Muscle layer of duodenum (tissue), 2 donors: ENCODE measurements around the gene TVP23C.
"Not testable (repeated sequence)": the region's sequence is repeated elsewhere in the genome, so short reads cannot be mapped to it uniquely, and the experiment has no call there.

ENCODE experiments used
- H3K27ac ChIP-seq: one replicate; pipeline ENCODE4 v1.7.0; 2013; ENCODE audit warnings: mild to moderate bottlenecking, low read length
- H3K27me3 ChIP-seq: one replicate; pipeline ENCODE4 v1.7.0; 2013; ENCODE audit warnings: low read depth, mild to moderate bottlenecking, control low read depth, low read length
- H3K36me3 ChIP-seq, 2 donors: one replicate each; pipeline ENCODE4 v1.7.0; 2013; ENCODE audit warnings: low read length in 2 of 2, control low read depth in 1 of 2, mild to moderate bottlenecking in 1 of 2; ENCODE audit not compliant: insufficient read depth in 2 of 2, control insufficient read depth in 1 of 2
- H3K4me1 ChIP-seq, 2 donors: one replicate each; pipeline ENCODE4 v1.7.0; 2013; ENCODE audit warnings: low read length in 2 of 2, mild to moderate bottlenecking in 2 of 2, control low read depth in 1 of 2, moderate library complexity in 1 of 2; ENCODE audit not compliant: insufficient read depth in 2 of 2, control insufficient read depth in 1 of 2
- H3K4me3 ChIP-seq, 2 donors: one replicate each; pipeline ENCODE4 v1.7.0; 2013; ENCODE audit warnings: low read length in 2 of 2, low read depth in 1 of 2, mild to moderate bottlenecking in 1 of 2
- H3K9me3 ChIP-seq, 2 donors: one replicate each; pipeline ENCODE4 v1.7.0; 2013; ENCODE audit warnings: low read length in 2 of 2, control low read depth in 1 of 2, mild to moderate bottlenecking in 1 of 2; ENCODE audit not compliant: control insufficient read depth in 1 of 2
- donor health status: healthy.

Gene TVP23C

DNA sequence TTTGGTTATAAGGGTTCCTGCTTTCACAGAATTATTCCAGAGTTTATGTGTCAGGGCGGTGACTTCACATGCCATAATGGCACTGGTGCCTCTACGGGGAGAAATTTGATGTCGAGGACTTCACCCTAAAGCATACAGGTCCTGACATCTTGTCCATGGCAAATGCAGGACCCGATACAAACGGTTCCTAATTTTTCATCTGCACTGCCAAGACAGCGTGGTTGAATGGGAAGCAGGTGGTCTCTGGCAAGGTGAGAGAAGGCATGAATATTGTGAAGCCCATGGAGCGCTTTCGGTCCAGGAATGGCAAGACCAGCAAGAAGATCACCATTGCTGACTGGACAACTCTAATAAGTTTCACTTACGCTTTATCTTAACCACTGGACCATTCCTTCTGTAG lies 56.3 kb downstream of the TVP23C start:
- Histone ChIP-seq H3K4me3 (no peak overlapping the region), H3K27me3 (no peaks in the 10 kb centered on the region), H3K9me3 (no peaks in the 10 kb centered on the region), H3K36me3 (no peaks in the 10 kb centered on the region), H3K27ac (no peak overlapping the region), H3K4me1 (peaks cover 0 to 5% of the 10 kb centered on the region in 2 donors)

DNA sequence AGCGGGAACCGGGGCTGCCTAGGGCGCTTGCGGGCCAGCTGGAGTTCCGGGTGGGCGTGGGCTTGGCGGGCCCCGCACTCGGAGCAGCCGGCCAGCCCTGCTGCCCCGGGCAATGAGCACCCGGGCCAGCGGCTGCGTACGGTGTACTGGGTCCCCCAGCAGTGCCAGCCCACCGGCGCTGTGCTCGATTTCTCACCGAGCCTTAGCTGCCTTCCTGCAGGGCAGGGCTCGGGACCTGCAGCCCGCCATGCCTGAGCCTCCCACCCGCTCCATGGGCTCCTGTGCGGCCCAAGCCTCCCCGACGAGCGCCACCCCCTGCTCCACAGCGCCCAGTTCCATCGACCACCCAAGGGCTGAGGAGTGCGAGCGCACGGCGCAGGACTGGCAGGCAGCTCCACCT lies 57.6 kb downstream of the TVP23C start:
- not testable (repeated sequence) for H3K4me3 ChIP-seq, H3K9me3 ChIP-seq, H3K27ac ChIP-seq, H3K27me3 ChIP-seq, H3K4me1 ChIP-seq, H3K36me3 ChIP-seq

DNA sequence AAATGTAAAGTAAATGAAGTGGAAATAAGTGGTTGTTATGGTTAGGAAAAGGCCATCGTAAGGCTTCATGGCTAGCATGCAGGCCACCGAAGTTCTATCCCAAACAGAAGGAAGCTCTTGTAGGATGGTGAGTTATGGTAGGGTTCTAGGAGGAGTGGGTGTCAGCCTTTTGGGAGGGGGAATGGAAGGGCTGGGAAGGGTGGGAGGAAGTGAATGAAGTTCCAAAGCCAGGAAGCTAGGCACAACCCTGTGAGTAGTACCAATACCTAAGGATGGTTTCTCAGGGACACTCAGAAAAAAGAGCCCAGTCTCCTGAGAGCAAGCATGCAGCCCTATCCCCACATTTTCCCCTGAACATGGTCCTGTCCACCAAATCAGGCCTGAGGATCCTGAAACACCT lies 59.6 kb downstream of the TVP23C start:
- peaks cover 0 to 5% of the 10 kb centered on the region in 2 donors for H3K4me1 ChIP-seq
- no peak overlapping the region for H3K4me3 ChIP-seq
- H3K9me3 ChIP-seq = no peaks in the 10 kb centered on the region
- H3K27ac ChIP-seq = no peak overlapping the region
- H3K27me3 ChIP-seq = no peaks in the 10 kb centered on the region
- no peaks in the 10 kb centered on the region for H3K36me3 ChIP-seq

DNA sequence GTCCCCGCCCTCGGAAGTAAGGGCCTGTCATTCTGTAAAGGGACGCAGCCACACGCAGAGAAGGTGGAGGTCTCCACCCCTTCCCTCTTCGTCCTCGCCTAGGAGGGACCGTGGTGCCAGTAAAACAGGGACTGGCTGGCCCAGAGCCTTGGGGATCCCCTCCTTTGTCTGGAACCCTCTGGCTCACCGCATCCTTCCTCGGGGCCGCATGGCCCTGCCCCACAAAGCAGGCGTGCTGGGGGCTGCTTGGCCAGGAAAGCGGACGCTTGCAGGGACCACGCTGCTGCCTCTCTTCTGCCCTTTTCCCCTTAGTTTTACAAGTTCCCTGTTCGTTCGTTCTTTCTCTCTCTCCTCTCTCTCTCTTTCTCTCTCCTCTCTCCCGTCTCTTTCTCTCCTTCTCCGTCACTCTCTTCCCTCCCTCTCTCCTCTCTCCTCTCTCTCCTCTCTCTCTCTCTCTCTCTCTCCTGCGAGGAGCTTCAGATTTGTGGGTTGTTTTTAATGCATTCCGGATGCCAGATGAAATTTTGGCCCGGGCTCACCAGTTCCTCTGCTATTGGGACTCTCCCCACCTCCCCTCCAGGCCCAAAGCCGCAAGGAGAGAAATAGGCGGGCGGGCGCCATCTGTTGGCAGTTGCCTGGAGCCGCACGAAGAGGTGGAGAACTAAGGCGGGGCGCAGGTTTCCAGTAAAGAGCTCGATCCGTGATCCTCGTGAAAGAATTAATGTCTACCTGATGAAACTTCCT lies 60.7 kb downstream of the TVP23C start:
- H3K4me3 ChIP-seq = peak overlapping the region; percentile 45 to 49
- no peaks in the 10 kb centered on the region for H3K27me3 ChIP-seq
- H3K36me3 ChIP-seq = no peaks in the 10 kb centered on the region
- no peaks in the 10 kb centered on the region for H3K9me3 ChIP-seq
- peak overlapping the region; percentile 32 for H3K27ac ChIP-seq
- peaks cover 0 to 5% of the 10 kb centered on the region in 2 donors for H3K4me1 ChIP-seq

DNA sequence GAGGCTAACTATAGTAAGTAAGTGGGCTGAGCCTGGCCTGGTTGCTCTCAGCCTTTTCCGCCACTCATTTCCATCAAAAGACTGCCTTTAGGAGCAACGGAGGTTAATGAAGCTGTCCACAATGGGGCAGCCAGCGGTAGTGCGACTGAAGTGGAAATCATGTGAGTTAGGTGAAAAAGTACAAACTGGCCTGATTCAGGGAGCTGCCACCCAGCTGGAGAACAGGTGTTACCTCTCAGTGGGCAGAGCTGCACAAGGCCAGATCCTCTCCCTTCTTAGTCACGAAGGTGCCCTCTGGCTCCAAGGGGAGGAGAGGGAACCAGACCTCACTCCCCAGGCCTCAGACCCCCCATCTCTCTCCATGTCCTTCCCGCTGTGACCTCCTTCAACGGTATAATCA lies 61.5 kb downstream of the TVP23C start:
- H3K27ac ChIP-seq = peak overlapping the region; percentile 32
- H3K36me3 ChIP-seq = no peaks in the 10 kb centered on the region
- peaks cover 0 to 5% of the 10 kb centered on the region in 2 donors for H3K4me1 ChIP-seq
- H3K27me3 ChIP-seq = no peaks in the 10 kb centered on the region
- no peak overlapping the region for H3K4me3 ChIP-seq
- H3K9me3 ChIP-seq = no peaks in the 10 kb centered on the region

DNA sequence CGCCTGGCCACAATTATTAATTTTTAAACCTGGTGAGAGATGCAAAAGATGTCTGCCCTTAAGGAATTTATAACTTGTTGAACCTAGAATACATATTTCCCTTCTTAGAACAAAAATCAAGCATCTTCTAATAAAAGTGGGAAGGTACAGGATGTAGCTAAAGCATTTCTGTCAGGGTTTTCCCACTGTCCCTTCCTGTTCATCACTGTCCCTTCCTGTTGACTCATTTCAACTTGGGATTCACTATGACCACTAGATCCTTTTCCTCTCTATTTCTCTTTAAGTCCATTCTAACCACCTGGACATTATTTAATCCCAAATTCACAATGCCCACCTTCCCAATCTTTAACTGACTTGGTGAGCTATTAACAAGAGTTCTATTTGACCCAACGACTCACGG lies 62.0 kb downstream of the TVP23C start:
- Histone ChIP-seq H3K4me3 (no peak overlapping the region), H3K27me3 (no peaks in the 10 kb centered on the region), H3K4me1 (peaks cover 0 to 5% of the 10 kb centered on the region in 2 donors), H3K36me3 (no peaks in the 10 kb centered on the region), H3K27ac (no peak overlapping the region), H3K9me3 (no peaks in the 10 kb centered on the region)

DNA sequence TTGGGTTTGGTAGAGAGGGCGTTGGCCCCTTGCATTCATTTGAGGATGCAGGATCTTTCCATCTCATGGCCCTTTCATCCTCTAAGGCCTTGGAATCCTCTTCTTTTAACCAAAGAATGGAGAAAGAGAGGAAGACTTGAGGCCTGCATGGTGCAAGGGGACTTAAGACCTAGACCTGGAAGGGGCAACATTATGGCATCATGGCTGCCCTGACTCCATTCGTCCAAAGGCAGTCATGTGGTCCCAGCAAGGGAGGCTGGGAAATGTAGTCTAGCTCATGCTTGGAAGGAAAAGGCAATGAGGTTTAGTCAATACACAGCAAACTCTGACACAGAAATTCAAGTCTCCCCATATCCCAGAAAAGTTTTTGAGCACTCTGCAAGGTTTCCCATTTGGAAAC lies 65.2 kb downstream of the TVP23C start:
- no peaks in the 10 kb centered on the region for H3K27me3 ChIP-seq
- no peaks in the 10 kb centered on the region for H3K9me3 ChIP-seq
- no peak overlapping the region for H3K4me3 ChIP-seq
- no peak overlapping the region for H3K27ac ChIP-seq
- H3K4me1 ChIP-seq = peaks cover 0 to 3% of the 10 kb centered on the region in 2 donors
- H3K36me3 ChIP-seq = no peaks in the 10 kb centered on the region

DNA sequence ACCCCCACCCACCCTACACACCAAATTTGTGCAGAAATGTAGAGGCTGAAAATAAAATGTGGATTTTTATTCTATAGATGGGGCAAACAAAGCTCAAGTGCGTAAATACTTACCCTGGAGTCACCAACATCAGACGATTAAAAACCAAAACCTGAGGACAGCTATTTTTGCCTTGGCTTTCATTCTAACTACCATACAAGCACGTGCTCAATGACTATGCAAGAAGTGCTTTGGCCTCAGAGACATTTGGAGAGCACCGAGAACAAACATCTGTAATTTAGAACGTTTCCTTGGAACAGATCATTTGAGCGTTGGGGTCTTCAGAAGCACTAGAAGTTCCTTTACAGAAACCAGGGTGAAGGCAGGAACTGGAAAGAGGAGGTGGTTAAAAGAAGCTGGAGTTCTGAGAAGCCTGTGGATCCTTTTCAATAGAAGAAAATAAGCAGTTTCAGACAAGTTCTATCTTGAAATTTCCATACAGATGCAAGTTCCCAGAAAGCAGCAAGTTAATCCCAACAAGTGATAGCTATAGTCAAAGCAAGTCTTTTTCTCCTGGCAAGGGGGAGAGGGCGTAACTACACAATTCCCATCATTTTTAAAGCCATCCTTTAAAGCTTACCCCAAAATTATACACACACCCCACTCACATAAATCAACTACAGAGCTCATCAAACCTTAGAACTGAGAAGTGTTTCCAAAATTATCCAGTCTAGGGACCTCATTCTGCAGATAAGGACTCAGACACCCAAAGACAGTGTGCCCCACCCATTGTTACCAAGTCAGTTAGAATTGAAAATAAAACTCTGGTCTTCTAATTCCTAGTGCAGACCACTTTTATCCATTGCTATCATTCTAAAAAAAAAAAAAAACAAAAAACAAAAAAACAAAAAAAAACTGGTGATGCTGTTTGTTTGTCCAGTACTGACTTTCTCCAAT lies 66.3 kb downstream of the TVP23C start:
- Histone ChIP-seq H3K27ac (peak overlapping the region; percentile 4), H3K27me3 (no peaks in the 10 kb centered on the region), H3K36me3 (no peaks in the 10 kb centered on the region), H3K4me3 (no peak overlapping the region), H3K9me3 (no peaks in the 10 kb centered on the region), H3K4me1 (no peaks in the 10 kb centered on the region)

DNA sequence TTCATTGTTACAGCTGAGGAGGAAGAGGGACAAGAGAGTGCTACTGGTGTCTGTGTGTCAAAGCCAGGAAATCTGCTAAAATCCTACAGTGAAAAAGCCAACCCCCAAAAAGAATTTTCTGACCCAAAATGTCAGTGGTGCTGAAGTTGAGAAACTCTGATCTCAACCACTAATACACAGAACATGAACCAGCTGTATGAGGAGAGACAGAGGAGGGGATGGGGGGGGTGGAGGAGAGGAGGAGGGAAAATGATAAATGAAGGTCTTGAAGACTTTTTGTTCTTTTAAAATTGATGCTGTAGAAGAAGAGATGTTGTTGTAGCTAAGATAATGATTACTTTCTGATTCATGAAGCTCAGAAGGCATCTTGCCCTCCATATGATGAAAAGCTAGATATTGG lies 68.5 kb downstream of the TVP23C start:
- Histone ChIP-seq H3K4me1 (peaks cover 0 to 4% of the 10 kb centered on the region in 2 donors), H3K27me3 (no peaks in the 10 kb centered on the region), H3K9me3 (no peaks in the 10 kb centered on the region), H3K4me3 (no peak overlapping the region), H3K27ac (no peak overlapping the region), H3K36me3 (no peaks in the 10 kb centered on the region)

DNA sequence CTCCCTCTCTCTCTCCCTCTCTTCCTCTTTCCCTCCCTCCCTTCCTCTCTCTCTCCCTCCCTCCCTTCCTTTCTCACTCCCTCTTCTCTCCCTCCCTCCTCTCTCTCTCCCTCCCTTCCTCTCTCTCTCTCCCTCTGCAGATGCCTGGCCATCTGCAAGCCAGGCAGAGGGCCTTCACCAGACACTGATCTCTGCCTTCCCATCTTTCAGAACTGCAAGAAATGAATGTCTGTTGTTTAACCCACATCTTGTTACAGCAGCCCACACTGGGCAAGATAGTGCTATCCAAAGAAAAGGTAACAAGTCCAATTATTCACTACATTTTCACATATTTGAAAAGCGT lies 69.6 kb downstream of the TVP23C start:
- no peak overlapping the region for H3K4me3 ChIP-seq
- no peaks in the 10 kb centered on the region for H3K36me3 ChIP-seq
- no peak overlapping the region for H3K27ac ChIP-seq
- H3K27me3 ChIP-seq = no peaks in the 10 kb centered on the region
- H3K9me3 ChIP-seq = no peaks in the 10 kb centered on the region
- peaks cover 0 to 4% of the 10 kb centered on the region in 2 donors for H3K4me1 ChIP-seq

DNA sequence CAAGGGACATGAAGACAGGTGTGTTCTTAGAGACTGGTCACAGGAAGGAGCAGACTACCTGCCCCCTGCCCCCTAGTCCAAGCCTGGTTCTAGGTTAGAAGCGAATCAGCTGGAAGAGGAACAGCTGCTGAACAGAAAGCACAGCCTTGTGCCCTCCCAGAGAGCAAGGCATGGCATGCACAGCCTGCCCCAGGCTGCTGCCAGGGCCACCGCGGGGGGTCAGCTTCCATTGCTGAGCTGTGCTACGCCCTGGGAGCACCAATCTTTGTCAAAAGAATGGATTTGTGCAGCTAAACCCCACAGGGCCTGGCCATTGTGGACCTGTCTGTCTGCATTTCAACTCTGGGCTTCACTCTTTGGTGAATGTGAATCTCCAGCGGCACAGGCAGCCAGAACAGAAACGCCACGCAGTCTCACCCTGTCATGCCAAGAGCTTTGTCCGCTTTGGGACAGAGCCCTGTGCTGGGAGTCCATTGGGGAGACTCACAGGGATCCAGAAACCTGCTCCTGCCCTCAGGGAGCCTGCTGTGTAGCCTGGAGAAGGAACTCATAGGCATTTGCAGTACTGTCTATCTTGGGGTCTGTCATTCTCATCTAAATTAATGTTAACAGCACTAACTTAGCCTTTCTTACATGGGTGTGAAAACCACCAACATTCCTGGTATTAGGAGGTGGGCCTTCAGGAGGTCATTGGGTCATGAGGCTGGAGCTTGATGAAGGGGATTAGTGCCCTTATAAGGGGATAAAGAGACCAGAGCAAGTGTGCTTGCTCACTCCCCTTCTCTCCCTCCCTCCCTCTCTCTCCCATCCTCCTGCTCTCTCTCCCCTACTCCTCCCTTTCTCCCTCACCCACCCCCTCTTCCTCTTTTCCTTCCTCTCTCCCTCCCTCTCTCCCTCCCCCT lies 70.2 kb downstream of the TVP23C start:
- Histone ChIP-seq H3K4me1 (peaks cover 0 to 4% of the 10 kb centered on the region in 2 donors), H3K4me3 (no peak overlapping the region), H3K9me3 (no peaks in the 10 kb centered on the region), H3K27me3 (no peaks in the 10 kb centered on the region), H3K27ac (no peak overlapping the region), H3K36me3 (no peaks in the 10 kb centered on the region)
